ENCODE results near the gene TVP23A.

Gene TVP23A

GRCh38 chr16:10767127-10767526 lies 51.5 kb downstream of the TVP23A start:
- CTCF ChIA-PET, result no interaction called here
- peaks cover 11 to 58% (median 39%) of the 10 kb centered on the region in 4 experiments for H3K36me3 ChIP-seq (ENCODE audit: control insufficient read depth in 4 of 4, insufficient read depth in 4 of 4, low read length in 3 of 4)
- no peaks in the 10 kb centered on the region for H3K27me3 ChIP-seq (replicated peaks in 2 of 5; ENCODE audit: control insufficient read depth in 4 of 5, insufficient read depth in 5 of 5, low read length in 4 of 5)
- H3K27ac ChIP-seq (ENCODE audit: insufficient read depth in 1 of 2, low read depth in 1 of 2, low read length in 2 of 2, poor library complexity in 1 of 2, severe bottlenecking in 2 of 2), result no peak overlapping the region
- no peaks in the 10 kb centered on the region for H3K9me3 ChIP-seq (ENCODE audit: control extremely low read depth in 1 of 5, control insufficient read depth in 4 of 5, insufficient read depth in 2 of 5, low read depth in 1 of 5, low read length in 4 of 5)
- 98% methylated on average over 5 of the region's 7 CpGs for WGBS (ENCODE audit: insufficient coverage)
- no peak for DNase-seq
- peaks cover 0 to 22% (median 15%) of the 10 kb centered on the region in 4 experiments for H3K4me1 ChIP-seq (ENCODE audit: control extremely low read depth in 1 of 4, control insufficient read depth in 4 of 4, insufficient read depth in 4 of 4, low read length in 3 of 4)
- H3K4me3 ChIP-seq (ENCODE audit: control insufficient read depth in 1 of 7, extremely low read depth in 1 of 7, insufficient read depth in 4 of 7, low read depth in 2 of 7, low read length in 6 of 7), result no peak overlapping the region
- POLR2A ChIA-PET, result no interaction called here

- ChIA-PET CTCF (interaction anchor here (1.3 to 1.6 kb wide), 3 partner anchors 12 to 150 kb away, joined by 3 read pairs; no protein-coding TSS in a partner anchor), POLR2A (no interaction called here)
- Histone ChIP-seq H3K9me3 (ENCODE audit: control extremely low read depth in 1 of 5, control insufficient read depth in 4 of 5, insufficient read depth in 2 of 5, low read depth in 1 of 5, low read length in 4 of 5) (no peaks in the 10 kb centered on the region), H3K36me3 (ENCODE audit: control insufficient read depth in 4 of 4, insufficient read depth in 4 of 4, low read length in 3 of 4) (peaks cover 15 to 72% (median 52%) of the 10 kb centered on the region in 4 experiments), H3K27me3 (replicated peaks in 2 of 5; ENCODE audit: control insufficient read depth in 4 of 5, insufficient read depth in 5 of 5, low read length in 4 of 5) (no peaks in the 10 kb centered on the region), H3K27ac (ENCODE audit: insufficient read depth in 1 of 2, low read depth in 1 of 2, low read length in 2 of 2, poor library complexity in 1 of 2, severe bottlenecking in 2 of 2) (no peak overlapping the region), H3K4me1 (ENCODE audit: control extremely low read depth in 1 of 4, control insufficient read depth in 4 of 4, insufficient read depth in 4 of 4, low read length in 3 of 4) (peaks cover 0 to 15% (median 11%) of the 10 kb centered on the region in 4 experiments), H3K4me3 (ENCODE audit: control insufficient read depth in 1 of 7, extremely low read depth in 1 of 7, insufficient read depth in 4 of 7, low read depth in 2 of 7, low read length in 6 of 7) (no peak overlapping the region)
- WGBS (ENCODE audit: insufficient coverage), result 96% methylated on average over 4 of the region's 4 CpGs
- peak in 2 of 3 donors; percentile 40 to 41 for DNase-seq
Observed at GRCh38 chr16:10765772-10766171, 52.8 kb downstream of the TVP23A start.

- H3K9me3 ChIP-seq (ENCODE audit: control extremely low read depth in 1 of 5, control insufficient read depth in 4 of 5, insufficient read depth in 2 of 5, low read depth in 1 of 5, low read length in 4 of 5), result no peaks in the 10 kb centered on the region
- no peaks in the 10 kb centered on the region for H3K27me3 ChIP-seq (replicated peaks in 2 of 5; ENCODE audit: control insufficient read depth in 4 of 5, insufficient read depth in 5 of 5, low read length in 4 of 5)
- ChIA-PET POLR2A (no interaction called here), CTCF (interaction anchor here (0.7 kb wide), 1 partner anchor 17 kb away, joined by 4 read pairs; no protein-coding TSS in a partner anchor)
- H3K36me3 ChIP-seq (ENCODE audit: control insufficient read depth in 4 of 4, insufficient read depth in 4 of 4, low read length in 3 of 4), result peaks cover 10 to 78% (median 56%) of the 10 kb centered on the region in 4 experiments
- peaks cover 0 to 13% (median 9%) of the 10 kb centered on the region in 4 experiments for H3K4me1 ChIP-seq (ENCODE audit: control extremely low read depth in 1 of 4, control insufficient read depth in 4 of 4, insufficient read depth in 4 of 4, low read length in 3 of 4)
- H3K4me3 ChIP-seq (ENCODE audit: control insufficient read depth in 1 of 7, extremely low read depth in 1 of 7, insufficient read depth in 4 of 7, low read depth in 2 of 7, low read length in 6 of 7), result no peak overlapping the region
- no peak overlapping the region for H3K27ac ChIP-seq (ENCODE audit: insufficient read depth in 1 of 2, low read depth in 1 of 2, low read length in 2 of 2, poor library complexity in 1 of 2, severe bottlenecking in 2 of 2)
- DNase-seq, result peak; percentile 20 to 88 (median 76)
- WGBS (ENCODE audit: insufficient coverage), result 64% methylated on average over 7 of the region's 7 CpGs
Observed at GRCh38 chr16:10763456-10763855, 55.1 kb downstream of the TVP23A start.

DNA sequence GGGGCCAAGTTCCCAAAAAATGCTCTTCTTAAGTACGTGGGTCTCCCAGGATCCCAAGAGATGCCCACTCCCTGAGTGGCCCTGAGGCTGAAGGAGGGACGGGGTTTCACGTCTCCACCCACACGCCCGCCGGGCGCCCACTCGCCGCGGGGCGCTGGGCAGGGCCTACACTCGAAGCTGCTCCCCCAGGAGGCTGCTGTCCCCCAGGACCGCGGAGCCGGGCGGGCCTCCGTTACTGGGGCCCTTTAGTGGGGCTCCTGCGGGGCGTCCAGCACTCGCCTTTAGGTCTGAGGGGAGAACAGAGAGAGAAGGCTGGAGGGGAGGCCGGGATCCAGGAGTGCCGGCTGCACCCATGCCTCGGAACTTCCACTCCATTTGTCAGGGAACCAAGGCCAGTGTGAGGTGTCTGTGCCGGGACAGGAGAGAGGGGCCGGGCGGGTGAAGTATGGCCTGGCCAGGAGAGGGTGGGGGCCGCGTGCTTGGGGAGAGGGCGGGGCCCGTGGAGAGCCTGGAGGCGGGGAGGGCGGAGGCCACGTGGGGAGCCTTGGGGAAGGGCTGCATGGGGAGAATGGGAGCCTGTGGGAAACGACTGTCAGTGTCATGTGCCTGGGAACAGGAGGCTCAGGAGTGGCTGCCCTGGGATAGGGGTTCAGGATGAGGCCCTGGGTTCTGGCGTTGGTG lies 56.1 kb downstream of the TVP23A start:
- 87% methylated on average over 24 of the region's 35 CpGs for WGBS (ENCODE audit: insufficient coverage)
- POLR2A ChIA-PET, result no interaction called here
- no peaks in the 10 kb centered on the region for H3K9me3 ChIP-seq (ENCODE audit: control extremely low read depth in 1 of 5, control insufficient read depth in 4 of 5, insufficient read depth in 2 of 5, low read depth in 1 of 5, low read length in 4 of 5)
- no peak for DNase-seq
- H3K4me3 ChIP-seq (ENCODE audit: control insufficient read depth in 1 of 7, extremely low read depth in 1 of 7, insufficient read depth in 4 of 7, low read depth in 2 of 7, low read length in 6 of 7), result no peak overlapping the region
- H3K27ac ChIP-seq (ENCODE audit: insufficient read depth in 1 of 2, low read depth in 1 of 2, low read length in 2 of 2, poor library complexity in 1 of 2, severe bottlenecking in 2 of 2), result no peak overlapping the region
- CTCF ChIA-PET, result no interaction called here
- peaks cover 0 to 13% (median 9%) of the 10 kb centered on the region in 4 experiments for H3K4me1 ChIP-seq (ENCODE audit: control extremely low read depth in 1 of 4, control insufficient read depth in 4 of 4, insufficient read depth in 4 of 4, low read length in 3 of 4)
- no peaks in the 10 kb centered on the region for H3K27me3 ChIP-seq (replicated peaks in 2 of 5; ENCODE audit: control insufficient read depth in 4 of 5, insufficient read depth in 5 of 5, low read length in 4 of 5)
- peaks cover 12 to 81% (median 65%) of the 10 kb centered on the region in 4 experiments for H3K36me3 ChIP-seq (ENCODE audit: control insufficient read depth in 4 of 4, insufficient read depth in 4 of 4, low read length in 3 of 4)

DNA sequence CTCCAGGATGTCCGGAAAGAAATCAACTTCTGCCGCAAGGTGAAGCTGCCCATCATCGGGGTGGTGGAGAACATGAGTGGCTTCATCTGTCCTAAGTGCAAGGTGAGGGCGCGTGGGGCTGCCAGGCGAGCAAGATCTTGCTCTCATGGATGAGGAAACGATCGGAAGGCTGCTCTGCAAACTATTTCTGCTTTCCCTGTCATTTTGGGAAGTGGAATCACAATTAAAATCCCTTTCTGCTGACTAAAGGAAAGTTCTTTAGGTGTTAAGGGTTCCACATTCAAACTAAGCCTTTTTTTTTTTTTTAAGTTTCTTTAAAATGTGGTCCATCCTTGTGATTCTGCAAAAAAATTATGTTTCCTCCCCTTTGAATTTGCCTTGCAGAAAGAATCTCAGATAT lies 57.2 kb downstream of the TVP23A start:
- ChIA-PET POLR2A (no interaction called here), CTCF (no interaction called here)
- WGBS (ENCODE audit: insufficient coverage), result 97% methylated on average over 7 of the region's 8 CpGs
- no peak for DNase-seq
- no peak overlapping the region for H3K4me3 ChIP-seq (ENCODE audit: control insufficient read depth in 1 of 7, extremely low read depth in 1 of 7, insufficient read depth in 4 of 7, low read depth in 2 of 7, low read length in 6 of 7)
- no peaks in the 10 kb centered on the region for H3K9me3 ChIP-seq (ENCODE audit: control extremely low read depth in 1 of 5, control insufficient read depth in 4 of 5, insufficient read depth in 2 of 5, low read depth in 1 of 5, low read length in 4 of 5)
- H3K36me3 ChIP-seq (ENCODE audit: control insufficient read depth in 4 of 4, insufficient read depth in 4 of 4, low read length in 3 of 4), result peaks cover 12 to 91% (median 72%) of the 10 kb centered on the region in 4 experiments
- H3K27ac ChIP-seq (ENCODE audit: insufficient read depth in 1 of 2, low read depth in 1 of 2, low read length in 2 of 2, poor library complexity in 1 of 2, severe bottlenecking in 2 of 2), result no peak overlapping the region
- H3K4me1 ChIP-seq (ENCODE audit: control extremely low read depth in 1 of 4, control insufficient read depth in 4 of 4, insufficient read depth in 4 of 4, low read length in 3 of 4), result peaks cover 0 to 13% (median 10%) of the 10 kb centered on the region in 4 experiments
- no peaks in the 10 kb centered on the region for H3K27me3 ChIP-seq (replicated peaks in 2 of 5; ENCODE audit: control insufficient read depth in 4 of 5, insufficient read depth in 5 of 5, low read length in 4 of 5)

DNA sequence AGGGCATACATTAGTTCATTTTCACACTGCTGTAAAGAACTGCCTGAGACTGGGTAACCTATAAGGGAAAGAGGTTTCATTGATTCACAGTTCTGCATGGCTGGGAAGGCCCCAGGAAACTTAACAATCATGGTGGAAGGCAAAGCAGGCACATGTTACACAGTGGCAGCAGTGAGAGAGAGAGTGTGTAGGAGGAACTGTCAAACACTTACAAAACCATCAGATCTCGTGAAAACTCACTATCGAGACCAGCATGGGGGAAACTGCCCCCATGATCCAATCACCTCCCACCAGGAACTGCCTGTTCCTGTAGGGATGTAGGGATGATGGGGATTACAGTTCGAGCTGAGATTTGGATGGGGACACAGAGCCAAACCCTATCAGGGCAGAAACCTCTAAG lies 57.7 kb downstream of the TVP23A start:
- Histone ChIP-seq H3K27ac (ENCODE audit: insufficient read depth in 1 of 2, low read depth in 1 of 2, low read length in 2 of 2, poor library complexity in 1 of 2, severe bottlenecking in 2 of 2) (no peak overlapping the region), H3K36me3 (ENCODE audit: control insufficient read depth in 4 of 4, insufficient read depth in 4 of 4, low read length in 3 of 4) (peaks cover 12 to 87% (median 75%) of the 10 kb centered on the region in 4 experiments), H3K9me3 (ENCODE audit: control extremely low read depth in 1 of 5, control insufficient read depth in 4 of 5, insufficient read depth in 2 of 5, low read depth in 1 of 5, low read length in 4 of 5) (no peaks in the 10 kb centered on the region), H3K4me1 (ENCODE audit: control extremely low read depth in 1 of 4, control insufficient read depth in 4 of 4, insufficient read depth in 4 of 4, low read length in 3 of 4) (peaks cover 0 to 13% (median 12%) of the 10 kb centered on the region in 4 experiments), H3K27me3 (replicated peaks in 2 of 5; ENCODE audit: control insufficient read depth in 4 of 5, insufficient read depth in 5 of 5, low read length in 4 of 5) (no peaks in the 10 kb centered on the region), H3K4me3 (ENCODE audit: control insufficient read depth in 1 of 7, extremely low read depth in 1 of 7, insufficient read depth in 4 of 7, low read depth in 2 of 7, low read length in 6 of 7) (no peak overlapping the region)
- ChIA-PET POLR2A (no interaction called here), CTCF (no interaction called here)
- WGBS (ENCODE audit: insufficient coverage), result 100% methylated on average over 2 of the region's 3 CpGs
- no peak for DNase-seq

DNA sequence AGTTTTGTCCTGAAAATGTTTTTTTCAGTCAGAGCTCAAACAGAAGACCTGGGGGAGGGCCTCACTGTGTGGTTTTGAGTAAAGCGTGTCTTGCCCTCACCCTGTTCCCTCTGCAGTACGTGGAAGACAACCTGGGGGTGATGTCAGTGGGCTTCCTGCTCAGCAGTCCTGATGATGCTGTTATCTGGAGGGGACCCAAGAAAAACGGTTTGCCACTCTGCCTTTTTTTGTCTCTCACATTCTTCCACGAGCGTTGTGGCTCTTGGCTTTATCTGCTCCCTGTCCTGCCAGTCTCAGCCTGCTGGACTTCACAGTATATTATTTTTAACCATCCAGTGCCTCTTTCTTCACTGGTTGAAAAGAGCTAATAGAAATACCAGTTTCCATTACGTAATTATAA lies 62.0 kb downstream of the TVP23A start:
- CTCF ChIA-PET, result interaction anchor here (0.7 kb wide), 1 partner anchor 111 kb away, joined by 3 read pairs; no protein-coding TSS in a partner anchor
- peak overlapping the region in 1 of 2 experiments; percentile 11 for H3K27ac ChIP-seq (ENCODE audit: insufficient read depth in 1 of 2, low read depth in 1 of 2, low read length in 2 of 2, poor library complexity in 1 of 2, severe bottlenecking in 2 of 2)

More for the DNA sequence above, 62.0 kb downstream of the TVP23A start:
- no peak overlapping the region for H3K4me3 ChIP-seq (ENCODE audit: control insufficient read depth in 1 of 7, extremely low read depth in 1 of 7, insufficient read depth in 4 of 7, low read depth in 2 of 7, low read length in 6 of 7)
- H3K4me1 ChIP-seq (ENCODE audit: control extremely low read depth in 1 of 4, control insufficient read depth in 4 of 4, insufficient read depth in 4 of 4, low read length in 3 of 4), result peaks cover 0 to 22% (median 0%) of the 10 kb centered on the region in 4 experiments
- POLR2A ChIA-PET, result interaction anchor here (0.6 kb wide), 1 partner anchor 20 kb away, joined by 7 read pairs; no protein-coding TSS in a partner anchor
- WGBS (ENCODE audit: insufficient coverage), result 47% methylated on average over 4 of the region's 6 CpGs
- H3K36me3 ChIP-seq (ENCODE audit: control insufficient read depth in 4 of 4, insufficient read depth in 4 of 4, low read length in 3 of 4), result peaks cover 6 to 88% (median 57%) of the 10 kb centered on the region in 4 experiments
- peak in 2 of 3 donors; percentile 38 to 59 for DNase-seq
- H3K9me3 ChIP-seq (ENCODE audit: control extremely low read depth in 1 of 5, control insufficient read depth in 4 of 5, insufficient read depth in 2 of 5, low read depth in 1 of 5, low read length in 4 of 5), result no peaks in the 10 kb centered on the region
- no peaks in the 10 kb centered on the region for H3K27me3 ChIP-seq (replicated peaks in 2 of 5; ENCODE audit: control insufficient read depth in 4 of 5, insufficient read depth in 5 of 5, low read length in 4 of 5)
